Measurements from ENCODE around the gene TMEM248.

GRCh38 chr7:66964411-66964810 is 43.4 kb downstream of the TMEM248 start:
- TF ChIP-seq, protein P1, sequence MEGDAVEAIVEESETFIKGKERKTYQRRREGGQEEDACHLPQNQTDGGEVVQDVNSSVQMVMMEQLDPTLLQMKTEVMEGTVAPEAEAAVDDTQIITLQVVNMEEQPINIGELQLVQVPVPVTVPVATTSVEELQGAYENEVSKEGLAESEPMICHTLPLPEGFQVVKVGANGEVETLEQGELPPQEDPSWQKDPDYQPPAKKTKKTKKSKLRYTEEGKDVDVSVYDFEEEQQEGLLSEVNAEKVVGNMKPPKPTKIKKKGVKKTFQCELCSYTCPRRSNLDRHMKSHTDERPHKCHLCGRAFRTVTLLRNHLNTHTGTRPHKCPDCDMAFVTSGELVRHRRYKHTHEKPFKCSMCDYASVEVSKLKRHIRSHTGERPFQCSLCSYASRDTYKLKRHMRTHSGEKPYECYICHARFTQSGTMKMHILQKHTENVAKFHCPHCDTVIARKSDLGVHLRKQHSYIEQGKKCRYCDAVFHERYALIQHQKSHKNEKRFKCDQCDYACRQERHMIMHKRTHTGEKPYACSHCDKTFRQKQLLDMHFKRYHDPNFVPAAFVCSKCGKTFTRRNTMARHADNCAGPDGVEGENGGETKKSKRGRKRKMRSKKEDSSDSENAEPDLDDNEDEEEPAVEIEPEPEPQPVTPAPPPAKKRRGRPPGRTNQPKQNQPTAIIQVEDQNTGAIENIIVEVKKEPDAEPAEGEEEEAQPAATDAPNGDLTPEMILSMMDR (IDR thresholded peaks at IDR 0.05 in 4 of 5, conservative IDR thresholded peaks at IDR 0.05 in 1 of 5) = no peak
- TF ChIP-seq POLR2A (IDR thresholded peaks at IDR 0.05) = no peak
